Smooth muscle cell (in vitro differentiated cells): Measurements from ENCODE around the gene TCP10L. TPM values are rescaled to one million over a fixed set of nuclear protein-coding genes. Genes with fewer than 3 reads are reported as not detected.
A peak's percentile ranks its signal among the peaks of the same experiment; 100 is the strongest.

Source experiments
- DNase-seq: peaks from one replicate; lab custom pipeline; 2025; ENCODE audit not compliant: unreplicated experiment; lab: John Stamatoyannopoulos, UW
- H2AFZ ChIP-seq: fragments of 200-600 bp; sonication (generic); 2 replicates; pipeline ENCODE4 v1.6.0; 2016; ENCODE audit warnings: antibody characterized with exemption, low read depth, mild to moderate bottlenecking
- H3F3A ChIP-seq: fragments of 200-600 bp; sonication (generic); 2 replicates; pipeline ENCODE4 v1.6.0; 2017; ENCODE audit warnings: antibody characterized with exemption, low read depth
- H3K27ac ChIP-seq: fragments of 200-600 bp; sonication (generic); 2 replicates; pipeline ENCODE4 v1.5.1; 2016; ENCODE audit warnings: low read depth, mild to moderate bottlenecking
- H3K27me3 ChIP-seq: fragments of 200-600 bp; sonication (generic); 2 replicates; pipeline ENCODE4 v1.6.1; 2016; ENCODE audit warnings: low read depth, mild to moderate bottlenecking
- H3K36me3 ChIP-seq: fragments of 200-600 bp; sonication (generic); 2 replicates; pipeline ENCODE4 v1.5.1; 2016; ENCODE audit warnings: low read depth
- H3K4me1 ChIP-seq: fragments of 200-600 bp; sonication (generic); 2 replicates; pipeline ENCODE4 v1.5.1; 2016; ENCODE audit warnings: low read depth
- H3K4me2 ChIP-seq: fragments of 200-600 bp; sonication (generic); 2 replicates; pipeline ENCODE4 v1.6.0; 2016; ENCODE audit warnings: mild to moderate bottlenecking
- H3K4me3 ChIP-seq: fragments of 200-600 bp; sonication (generic); 2 replicates; pipeline ENCODE4 v1.5.1; 2016; ENCODE audit warnings: mild to moderate bottlenecking
- H3K79me2 ChIP-seq: fragments of 200-600 bp; sonication (generic); 2 replicates; pipeline ENCODE4 v1.6.0; 2016; ENCODE audit warnings: low read depth, mild to moderate bottlenecking
- H3K9ac ChIP-seq: fragments of 200-600 bp; sonication (generic); 2 replicates; pipeline ENCODE4 v1.6.0; 2016; ENCODE audit warnings: low read depth
- H3K9me3 ChIP-seq: fragments of 200-600 bp; sonication (generic); replicated peaks from 2 replicates; pipeline ENCODE4 v1.5.1; 2016; ENCODE audit warnings: low read depth
- H4K20me1 ChIP-seq: fragments of 200-600 bp; sonication (generic); 2 replicates; pipeline ENCODE4 v1.6.0; 2016; ENCODE audit warnings: low read depth
- WGBS: methylation state at CpG from one replicate; pipeline ENCODE4 v1.1.7; 2016; ENCODE audit warnings: low lambda C conversion rate; 5-methylcytosine and 5-hydroxymethylcytosine counted together
- polyA plus RNA-seq: library from polyadenylated mRNA; unstranded; fragments of >200 nt; fragmentation: Nextera tagmentation; extraction: Ambion mirVana; gene quantifications from 2 replicates; pipeline ENCODE4 v1.2.1, GENCODE V29; 2016
- total RNA-seq: library from RNA; depleted of rRNA; stranded (reverse); fragments of >200 nt; gene quantifications from 2 replicates; pipeline ENCODE4 v1.2.3, GENCODE V29; 2014
- TF ChIP-seq, protein P1 (sequence below): fragments of 200-600 bp; sonication (generic); IDR thresholded peaks from 2 replicates; pipeline ENCODE4 v1.5.1; 2017; ENCODE audit warnings: borderline replicate concordance, mild to moderate bottlenecking, antibody characterized with exemption; ENCODE audit not compliant: insufficient read depth, poor library complexity, severe bottlenecking

TCP10L gene
- total and polyA plus RNA-seq, 2 experiments from 2014 or later: 0.96 TPM; not detected in 1

DNA sequence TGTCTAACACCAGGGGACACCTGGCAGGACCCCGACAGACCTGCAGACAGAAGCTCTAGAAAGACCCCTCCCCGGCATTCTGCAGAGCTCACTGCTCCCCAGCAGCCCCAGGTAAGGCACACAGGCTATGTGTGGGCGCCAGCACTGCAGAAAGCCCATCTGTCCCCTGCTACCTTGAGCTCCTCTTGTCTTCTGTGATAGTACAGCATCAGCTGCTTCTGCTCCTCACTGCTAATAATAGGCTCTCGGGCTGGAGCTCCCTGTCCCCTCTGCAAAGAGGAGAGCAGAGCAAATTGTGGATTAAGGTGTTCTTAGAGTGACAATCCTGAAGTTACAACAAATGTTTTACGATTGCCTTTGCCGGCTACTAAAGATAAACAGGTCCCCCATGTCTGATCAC lies 16.8 kb upstream of the TCP10L start:
- H3K4me2 ChIP-seq: no peak overlapping the region
- H3K4me1 ChIP-seq: no peaks in the 10 kb centered on the region
- WGBS: 91% methylated on average over 6 of the region's 6 CpGs
- no peak for DNase-seq
- no peaks in the 10 kb centered on the region for H4K20me1 ChIP-seq
- H2AFZ ChIP-seq: no peak overlapping the region
- H3K79me2 ChIP-seq: no peaks in the 10 kb centered on the region
- H3K36me3 ChIP-seq: no peaks in the 10 kb centered on the region
- no peaks in the 10 kb centered on the region for H3K9me3 ChIP-seq
- peaks cover 4% of the 10 kb centered on the region for H3F3A ChIP-seq
- H3K27me3 ChIP-seq: no peaks in the 10 kb centered on the region
- no peak overlapping the region for H3K9ac ChIP-seq
- H3K4me3 ChIP-seq: no peak overlapping the region
- H3K27ac ChIP-seq: no peak overlapping the region
- TF ChIP-seq, protein P1, sequence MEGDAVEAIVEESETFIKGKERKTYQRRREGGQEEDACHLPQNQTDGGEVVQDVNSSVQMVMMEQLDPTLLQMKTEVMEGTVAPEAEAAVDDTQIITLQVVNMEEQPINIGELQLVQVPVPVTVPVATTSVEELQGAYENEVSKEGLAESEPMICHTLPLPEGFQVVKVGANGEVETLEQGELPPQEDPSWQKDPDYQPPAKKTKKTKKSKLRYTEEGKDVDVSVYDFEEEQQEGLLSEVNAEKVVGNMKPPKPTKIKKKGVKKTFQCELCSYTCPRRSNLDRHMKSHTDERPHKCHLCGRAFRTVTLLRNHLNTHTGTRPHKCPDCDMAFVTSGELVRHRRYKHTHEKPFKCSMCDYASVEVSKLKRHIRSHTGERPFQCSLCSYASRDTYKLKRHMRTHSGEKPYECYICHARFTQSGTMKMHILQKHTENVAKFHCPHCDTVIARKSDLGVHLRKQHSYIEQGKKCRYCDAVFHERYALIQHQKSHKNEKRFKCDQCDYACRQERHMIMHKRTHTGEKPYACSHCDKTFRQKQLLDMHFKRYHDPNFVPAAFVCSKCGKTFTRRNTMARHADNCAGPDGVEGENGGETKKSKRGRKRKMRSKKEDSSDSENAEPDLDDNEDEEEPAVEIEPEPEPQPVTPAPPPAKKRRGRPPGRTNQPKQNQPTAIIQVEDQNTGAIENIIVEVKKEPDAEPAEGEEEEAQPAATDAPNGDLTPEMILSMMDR: no peak

DNA sequence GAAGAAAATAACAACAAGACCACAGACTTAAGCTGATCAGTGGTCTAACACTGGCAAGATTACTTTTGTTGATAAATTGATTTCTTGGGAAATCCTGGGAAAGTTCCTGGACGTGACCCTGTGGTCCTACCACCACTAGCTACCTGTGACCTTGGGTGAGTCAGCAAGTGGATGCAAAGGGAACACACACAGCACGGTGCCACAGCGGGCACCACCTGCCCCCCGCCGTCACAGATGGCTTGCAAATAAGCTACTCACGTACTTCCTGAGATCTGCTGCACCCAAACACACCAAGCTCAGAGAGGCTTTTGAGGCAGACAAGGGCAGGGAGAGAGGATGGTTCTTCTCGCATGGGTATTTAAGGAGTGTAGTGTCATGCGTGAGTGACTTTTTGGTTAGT lies 14.2 kb upstream of the TCP10L start:
- DNase-seq: no peak
- Histone ChIP-seq H3F3A (peaks cover 4% of the 10 kb centered on the region), H2AFZ (no peak overlapping the region), H3K79me2 (no peaks in the 10 kb centered on the region), H3K36me3 (no peaks in the 10 kb centered on the region), H3K4me1 (no peaks in the 10 kb centered on the region), H3K4me2 (no peak overlapping the region), H3K27me3 (no peaks in the 10 kb centered on the region), H3K27ac (no peak overlapping the region), H3K9ac (no peak overlapping the region), H4K20me1 (no peaks in the 10 kb centered on the region), H3K4me3 (no peak overlapping the region), H3K9me3 (no peaks in the 10 kb centered on the region)
- 89% methylated on average over 8 of the region's 8 CpGs for WGBS
- TF ChIP-seq, protein P1: no peak

DNA sequence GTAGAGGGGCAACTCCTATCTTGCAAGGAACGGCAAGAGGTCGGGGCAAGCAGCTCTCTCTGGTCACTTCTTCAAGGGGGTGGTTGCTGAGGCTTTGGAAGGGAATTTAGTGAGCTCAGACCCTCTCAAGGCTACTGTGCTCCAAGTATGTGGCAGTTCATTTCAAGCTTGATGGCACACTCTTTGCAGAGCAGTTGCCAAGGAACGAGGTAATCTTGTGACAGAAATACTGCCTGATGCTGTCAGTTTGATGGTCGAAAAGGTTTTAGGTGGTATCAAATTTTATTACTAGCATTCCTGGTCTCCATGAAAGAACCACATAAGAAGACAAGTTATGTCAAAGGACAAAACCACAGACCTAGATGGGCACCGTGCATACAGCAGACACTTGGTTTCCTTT lies 13.8 kb upstream of the TCP10L start:
- Histone ChIP-seq H3K79me2 (no peaks in the 10 kb centered on the region), H4K20me1 (no peaks in the 10 kb centered on the region), H3K4me3 (no peak overlapping the region), H2AFZ (no peak overlapping the region), H3K4me2 (no peak overlapping the region), H3K9ac (no peak overlapping the region), H3K27me3 (no peaks in the 10 kb centered on the region), H3K9me3 (no peaks in the 10 kb centered on the region), H3F3A (peaks cover 4% of the 10 kb centered on the region), H3K36me3 (no peaks in the 10 kb centered on the region), H3K27ac (no peak overlapping the region), H3K4me1 (no peaks in the 10 kb centered on the region)
- no peak for DNase-seq
- 85% methylated on average over 5 of the region's 5 CpGs for WGBS
- TF ChIP-seq, protein P1: no peak

DNA sequence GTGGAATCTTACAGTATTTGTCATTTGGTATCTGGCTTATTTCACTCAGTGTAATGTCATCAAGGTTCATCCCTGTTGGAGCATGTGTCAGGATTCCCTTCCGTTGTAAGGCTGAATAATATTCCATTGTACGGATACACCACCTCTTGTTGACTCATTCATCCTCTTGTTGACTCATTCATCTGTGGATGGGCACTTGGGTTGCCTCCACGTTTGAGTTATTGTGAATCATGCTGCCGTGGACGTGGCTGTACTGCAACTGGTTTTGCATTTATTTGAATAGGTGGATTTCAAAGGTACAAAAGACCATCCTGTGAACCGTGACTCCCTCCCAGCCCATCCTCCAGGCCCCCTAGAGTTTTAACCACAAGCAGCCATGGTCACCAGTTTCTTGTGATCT lies 11.9 kb upstream of the TCP10L start:
- no peaks in the 10 kb centered on the region for H3K27me3 ChIP-seq
- H3K4me1 ChIP-seq: no peaks in the 10 kb centered on the region
- TF ChIP-seq, protein P1: no peak
- H3K4me2 ChIP-seq: no peak overlapping the region
- DNase-seq: no peak
- 43% methylated on average over 6 of the region's 6 CpGs for WGBS
- no peaks in the 10 kb centered on the region for H3K79me2 ChIP-seq
- H3K36me3 ChIP-seq: no peaks in the 10 kb centered on the region
- no peak overlapping the region for H3K4me3 ChIP-seq
- peaks cover 4% of the 10 kb centered on the region for H3F3A ChIP-seq
- H2AFZ ChIP-seq: no peak overlapping the region
- H3K9ac ChIP-seq: no peak overlapping the region
- H3K9me3 ChIP-seq: no peaks in the 10 kb centered on the region
- no peaks in the 10 kb centered on the region for H4K20me1 ChIP-seq
- H3K27ac ChIP-seq: peak overlapping the region; percentile 54
